Activated CD4-positive, CD25-positive, alpha-beta regulatory T cell treated with anti-CD3 and anti-CD28 coated beads, Interleukin-2, amount 50 U/mL, for 16 hours (primary cell): ENCODE results near the gene ZNF569.
"Not testable (repeated sequence)": the region's sequence is repeated elsewhere in the genome, so short reads cannot be mapped to it uniquely, and the experiment has no call there.

Experiments used
- DNase-seq: peaks from one replicate; pipeline ENCODE4 v3.0.0-alpha.2; 2020; ENCODE audit warnings: low read depth, low spot score

The ZNF569 gene

GRCh38 chr19:37401078-37401477 is 66.2 kb downstream of the ZNF569 start:
- no peak for DNase-seq

GRCh38 chr19:37391399-37391798 is 75.8 kb downstream of the ZNF569 start:
- not testable (repeated sequence) for DNase-seq

- DNase-seq, result no peak
Measured at GRCh38 chr19:37389234-37389633, 78.0 kb downstream of the ZNF569 start.

GRCh38 chr19:37370880-37371661 is 96.2 kb downstream of the ZNF569 start, which contains the start of gene ZNF527:
TSS of gene ZNF527 (plus strand) at chr19:37371099. CDS start at chr19:37374199, 3,100 bp downstream.
- DNase-seq, result peak; percentile 96

GRCh38 chr19:37370386-37370879 is 96.8 kb downstream of the ZNF569 start:
- DNase-seq, result not testable (repeated sequence)

- no peak for DNase-seq
Measured at GRCh38 chr19:37362733-37363132, 104.5 kb downstream of the ZNF569 start.

GRCh38 chr19:37361994-37362393 is 105.2 kb downstream of the ZNF569 start:
- no peak for DNase-seq
